ENCODE results near the gene SKP2.

SKP2 gene

DNA sequence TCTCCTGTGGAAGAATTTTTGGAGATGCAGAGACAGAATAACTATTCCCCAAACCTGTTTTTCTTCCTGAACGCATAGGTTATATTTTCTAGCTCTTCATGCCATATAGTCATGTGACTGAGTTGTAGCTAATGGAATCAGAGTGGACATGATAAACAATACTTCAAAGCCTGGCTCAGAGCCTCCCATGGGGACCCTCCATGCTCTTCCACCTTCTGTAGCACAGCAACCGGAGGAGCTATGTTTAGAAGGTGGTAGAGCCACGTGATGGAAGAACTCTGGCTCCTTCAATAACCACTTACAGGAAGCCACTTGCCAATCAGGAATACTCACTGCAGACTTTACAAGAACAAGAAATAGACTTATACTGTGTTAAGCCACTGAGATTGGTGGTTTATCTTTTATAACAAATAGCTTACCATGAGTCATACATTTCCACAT lies 50.6 kb downstream of the SKP2 start:
- DNase-seq, result no peak

DNA sequence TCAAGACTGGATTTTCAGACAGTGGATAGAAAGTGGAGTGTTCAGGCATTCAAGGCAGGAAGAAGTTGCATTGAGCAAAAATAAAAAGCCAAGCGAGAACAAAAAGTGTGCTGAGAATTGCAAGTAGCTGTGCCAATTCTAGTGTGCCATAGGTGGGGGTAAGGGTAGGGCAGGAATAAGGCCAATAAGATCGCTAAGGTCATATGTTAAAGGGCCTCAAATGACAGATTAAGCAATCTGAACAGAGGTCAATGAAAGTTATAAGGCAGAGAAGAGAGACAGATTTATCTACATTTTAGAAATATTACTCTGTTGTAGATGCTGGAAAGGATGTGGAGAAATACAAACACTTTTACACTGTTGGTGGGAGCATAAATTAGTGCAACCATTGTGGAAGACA lies 53.4 kb downstream of the SKP2 start:
- DNase-seq, result no peak

DNA sequence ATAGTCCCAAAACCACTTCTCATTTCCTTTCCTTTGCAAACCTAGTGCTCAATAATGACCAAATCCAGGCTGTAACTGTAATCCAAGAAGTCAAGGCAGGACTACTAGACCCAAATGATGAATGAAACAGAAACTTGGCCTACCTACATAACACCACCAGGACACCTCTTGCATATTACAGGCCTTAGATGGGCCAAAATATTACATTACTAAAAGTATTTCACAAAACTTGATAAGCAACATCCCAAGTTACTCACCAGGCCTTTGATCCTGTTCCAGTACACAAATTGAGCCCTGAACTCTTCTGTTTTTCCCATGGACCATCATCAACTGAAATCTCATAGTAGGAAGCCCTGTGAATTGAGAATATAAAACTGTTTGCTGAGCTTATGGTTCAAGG lies 55.0 kb downstream of the SKP2 start:
- no peak for DNase-seq

DNA sequence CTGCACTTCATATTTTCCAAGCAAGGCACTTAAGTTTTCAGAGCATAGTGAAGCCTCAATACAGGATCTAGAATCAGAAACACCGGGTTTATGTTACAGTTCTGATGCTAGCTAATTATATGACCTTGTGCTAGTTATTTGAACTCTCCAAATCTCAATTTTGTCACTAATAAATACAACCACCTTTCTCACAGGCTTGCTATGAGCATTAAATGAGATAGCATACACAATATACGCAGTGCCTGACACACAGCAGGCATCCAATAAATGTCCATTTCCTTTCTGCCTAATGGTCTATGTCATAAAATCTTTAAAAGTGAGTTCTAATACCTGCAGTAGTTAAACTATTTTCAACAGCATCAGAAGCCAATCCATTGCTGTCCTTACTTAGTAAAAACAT lies 56.9 kb downstream of the SKP2 start:
- DNase-seq, result no peak

DNA sequence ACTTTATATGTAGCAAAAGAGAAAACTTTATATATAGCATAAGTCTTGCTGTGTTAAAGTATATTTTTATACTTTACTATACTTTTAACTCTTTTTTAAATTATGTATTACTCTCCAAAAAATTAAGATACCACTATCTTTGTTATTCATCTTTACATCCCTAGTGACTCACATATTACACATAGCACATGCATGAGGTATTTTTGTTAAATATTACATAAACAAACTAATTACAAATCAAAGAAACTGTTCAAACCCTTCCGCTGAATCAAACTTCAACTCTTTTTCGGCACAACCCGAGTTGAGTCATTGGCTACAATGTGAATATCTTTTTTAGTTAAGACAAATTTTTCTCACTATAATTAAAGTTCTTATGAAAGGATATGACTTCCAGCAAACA lies 57.8 kb downstream of the SKP2 start:
- no peak for DNase-seq

DNA sequence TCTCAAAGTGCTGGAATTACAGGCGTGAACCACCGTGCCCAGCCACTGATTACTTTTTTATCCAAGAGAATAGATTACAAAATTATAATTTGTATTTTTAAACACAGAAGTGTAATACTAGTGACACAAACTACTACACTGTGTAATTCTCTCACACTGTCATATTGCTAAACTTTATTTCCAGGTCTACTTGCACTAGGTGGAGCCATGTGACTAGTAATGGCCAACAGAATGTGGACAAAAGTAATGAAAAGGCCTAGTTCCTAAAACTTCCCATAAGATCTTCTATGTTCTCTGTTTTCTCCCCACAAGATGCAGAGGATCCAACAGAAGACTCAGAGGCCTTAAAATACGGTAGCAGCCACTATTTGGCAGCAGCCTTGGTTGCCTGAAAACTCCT lies 62.5 kb downstream of the SKP2 start:
- DNase-seq, result no peak

DNA sequence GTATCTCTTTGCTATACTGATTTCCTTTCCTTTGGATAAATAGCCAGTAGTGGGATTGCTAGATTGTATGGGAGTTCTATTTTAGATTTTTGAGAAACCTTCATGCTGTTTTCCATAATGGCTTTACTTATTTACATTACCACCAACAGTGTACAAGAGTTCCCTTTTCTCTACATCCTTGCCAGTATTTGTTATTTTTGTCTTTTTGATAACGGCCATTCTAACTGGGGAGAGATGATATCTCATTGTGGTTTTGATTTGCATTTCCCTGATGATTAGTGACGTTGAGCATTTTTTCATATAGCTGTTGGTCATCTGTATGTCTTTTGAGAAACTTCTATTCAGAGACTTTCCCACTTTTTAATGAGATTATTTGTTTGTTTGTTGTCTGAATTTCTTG lies 64.0 kb downstream of the SKP2 start:
- DNase-seq, result no peak

DNA sequence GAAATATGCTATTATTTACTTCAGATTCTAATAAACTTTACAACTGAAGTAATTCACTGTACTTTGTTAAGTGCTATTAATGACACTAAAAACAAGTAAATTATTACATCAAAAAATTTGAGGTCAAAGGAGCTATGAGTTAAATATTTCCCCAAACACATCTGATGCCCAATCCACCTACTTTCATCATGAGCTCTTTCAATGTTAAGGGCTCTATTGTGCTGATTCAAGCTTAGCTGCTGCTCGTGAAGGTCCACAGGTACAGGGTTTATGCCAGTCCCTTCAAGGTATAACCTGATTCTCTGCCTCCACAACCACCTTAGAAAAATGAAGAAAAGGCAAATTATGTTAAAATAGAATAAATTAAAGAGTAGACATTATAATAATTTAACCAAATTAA lies 65.7 kb downstream of the SKP2 start:
- no peak for DNase-seq

DNA sequence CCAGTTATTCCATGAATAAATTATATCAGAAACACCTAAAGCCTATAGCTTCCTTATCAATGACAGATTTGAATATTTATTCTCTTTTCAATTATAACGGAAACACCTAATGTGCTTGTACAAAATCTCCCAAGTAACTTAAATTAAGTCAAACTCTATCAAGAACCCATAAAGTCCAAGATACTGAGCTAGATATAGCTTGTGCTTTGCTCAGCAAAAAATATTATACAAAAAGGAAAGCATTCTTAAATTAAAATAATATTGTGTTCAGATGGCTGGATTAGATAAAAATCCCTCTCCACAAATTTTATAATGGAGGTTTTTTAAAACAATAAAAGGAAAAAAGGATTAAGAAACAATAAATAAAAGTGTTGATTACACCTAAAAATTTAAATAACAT lies 66.1 kb downstream of the SKP2 start:
- DNase-seq, result no peak

DNA sequence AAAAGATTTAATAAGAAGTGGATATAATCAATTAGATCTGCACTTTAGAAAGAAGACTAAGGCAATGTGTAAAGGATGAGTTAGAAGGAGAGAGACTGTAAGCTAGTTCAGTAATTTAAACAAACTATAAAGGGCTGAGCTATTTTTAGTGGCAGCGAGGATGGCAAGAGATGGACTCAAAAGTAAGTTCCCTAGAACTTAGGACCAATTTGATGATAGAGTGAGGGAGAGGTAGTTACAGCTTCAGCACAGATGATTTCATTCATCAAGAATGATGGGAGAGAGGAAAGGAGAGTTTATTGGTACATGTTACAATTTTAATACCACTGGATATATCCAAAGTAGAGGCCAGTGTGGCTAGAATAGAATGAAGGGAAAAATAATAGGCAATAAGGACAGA lies 70.7 kb downstream of the SKP2 start:
- DNase-seq, result no peak

DNA sequence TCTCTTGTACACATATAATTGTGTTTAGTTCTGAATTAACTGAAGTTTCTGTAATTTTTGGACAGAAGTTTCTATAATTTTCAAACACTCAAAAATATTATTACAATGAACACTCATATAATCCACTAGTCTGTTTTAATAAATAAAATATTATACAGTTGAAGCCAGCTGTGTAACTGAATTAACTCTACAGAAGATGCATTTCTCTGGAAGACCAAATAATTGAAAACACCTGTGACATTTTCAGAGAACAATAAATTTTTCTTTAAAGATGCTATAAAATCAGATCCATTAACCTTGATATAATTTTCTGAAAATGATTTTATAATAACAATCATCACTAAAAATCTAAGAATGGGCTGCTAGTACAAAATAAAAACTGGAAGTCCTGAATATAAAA lies 75.1 kb downstream of the SKP2 start:
- DNase-seq, result no peak

DNA sequence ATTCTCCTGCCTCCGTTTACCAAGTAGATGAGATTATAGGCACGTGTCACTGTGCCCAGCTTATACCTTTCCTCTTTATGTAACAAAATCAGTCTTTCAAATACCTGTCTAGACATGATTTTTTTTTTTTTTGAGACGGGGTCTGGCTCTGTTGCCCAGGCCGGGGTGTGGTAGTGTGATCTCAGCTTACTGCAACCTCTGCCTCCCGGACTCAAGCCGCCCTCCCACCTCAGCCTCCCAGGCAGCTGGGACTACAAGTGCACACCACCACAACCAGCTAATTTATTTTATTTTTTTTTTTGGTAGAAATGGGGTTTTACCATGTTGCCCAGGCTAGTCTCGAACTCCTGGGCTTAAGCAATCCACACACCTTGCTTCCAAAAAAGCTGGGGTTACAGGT lies 76.6 kb downstream of the SKP2 start:
- DNase-seq, result no peak

DNA sequence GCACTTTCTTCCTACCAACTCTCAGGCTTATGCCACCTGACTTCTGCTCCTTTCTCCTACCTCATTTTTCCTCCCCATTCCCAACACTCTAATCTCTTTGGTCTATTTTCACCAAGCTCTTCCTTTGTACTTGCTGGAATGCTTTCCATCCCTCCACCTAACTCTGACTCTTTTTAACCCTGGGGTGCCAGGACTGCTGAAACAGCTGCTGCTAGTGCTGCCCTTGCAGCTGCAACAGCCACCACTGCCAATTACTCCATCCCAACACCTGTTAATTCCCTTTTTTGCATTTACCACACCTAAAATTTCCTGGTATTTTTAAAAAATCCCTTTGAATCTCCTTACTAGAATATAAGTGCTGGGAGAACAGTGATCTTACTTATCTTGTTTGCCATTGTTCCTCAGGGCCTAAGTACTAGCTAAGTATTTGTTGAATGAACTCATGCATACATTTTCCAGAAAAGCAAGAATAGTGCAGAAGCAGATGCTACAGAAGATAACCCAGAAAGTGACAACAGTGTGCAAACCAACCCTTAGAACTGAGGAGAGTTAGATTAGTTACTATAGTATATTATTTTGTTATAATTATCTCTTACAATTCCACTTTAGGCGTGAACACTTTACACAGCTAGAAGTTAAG lies 78.4 kb downstream of the SKP2 start:
- DNase-seq, result no peak

DNA sequence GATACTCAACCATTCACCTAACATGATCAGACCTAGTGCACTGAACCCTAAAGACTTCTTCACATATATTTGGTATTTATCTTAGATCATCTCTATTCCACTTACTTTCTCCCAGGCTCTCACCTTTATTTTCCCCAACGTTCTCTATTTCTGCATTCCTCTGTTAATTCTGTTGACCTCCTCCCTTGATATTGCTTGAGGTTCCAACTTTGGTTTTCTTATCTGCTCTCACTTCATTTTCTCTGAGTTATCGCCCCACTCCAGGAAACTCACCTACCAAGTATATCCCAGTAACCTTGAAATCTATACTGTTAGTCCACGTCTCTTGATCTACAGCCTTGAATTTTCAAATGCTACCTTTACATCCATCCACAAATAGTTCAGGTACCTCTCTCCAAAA lies 80.6 kb downstream of the SKP2 start:
- no peak for DNase-seq

Data from bone marrow (tissue), 2 donors.